SU-DHL-6 (cell line): ENCODE results near the gene SPOCK1.

Source experiments
- H2AFZ ChIP-seq: fragments of 200-600 bp; sonication (generic); 2 replicates; pipeline ENCODE4 v1.6.1; 2014; ENCODE audit warnings: low read depth, mild to moderate bottlenecking, moderate library complexity, mixed read lengths, antibody characterized with exemption, low read length; ENCODE audit not compliant: severe bottlenecking
- H3F3A ChIP-seq: fragments of 200-600 bp; shearing (Covaris generic); 2 replicates; pipeline ENCODE4 v1.6.0; 2016; ENCODE audit warnings: antibody characterized with exemption, mild to moderate bottlenecking; ENCODE audit not compliant: insufficient read depth
- H3K27ac ChIP-seq: fragments of 200-600 bp; sonication (generic); 2 replicates; pipeline ENCODE4 v1.5.1; 2016; ENCODE audit warnings: low read depth, mild to moderate bottlenecking, low read length, moderate library complexity, mixed read lengths
- H3K27me3 ChIP-seq: fragments of 200-600 bp; sonication (generic), shearing (Covaris generic); 2 replicates; pipeline ENCODE4 v1.6.0; 2014; ENCODE audit warnings: mild to moderate bottlenecking, low read length
- H3K36me3 ChIP-seq: fragments of 200-600 bp; sonication (generic); 2 replicates; pipeline ENCODE4 v1.6.1; 2014; ENCODE audit warnings: mild to moderate bottlenecking, low read length, mixed read lengths
- H3K4me2 ChIP-seq: fragments of 300-600, 200-600 bp; shearing (Covaris generic), sonication (generic); 2 replicates; pipeline ENCODE4 v1.6.0; 2014; ENCODE audit warnings: low read length, low read depth, mild to moderate bottlenecking; ENCODE audit not compliant: poor library complexity, severe bottlenecking
- H3K4me3 ChIP-seq: fragments of 200-600 bp; sonication (generic); 2 replicates; pipeline ENCODE4 v1.5.1; 2014; ENCODE audit warnings: antibody characterized with exemption, low read length, mild to moderate bottlenecking, mixed read lengths; ENCODE audit not compliant: insufficient read depth, poor library complexity, severe bottlenecking
- H3K79me2 ChIP-seq: fragments of 200-600 bp; sonication (generic); 2 replicates; pipeline ENCODE4 v1.6.1; 2014; ENCODE audit warnings: mild to moderate bottlenecking, low read length, moderate library complexity; ENCODE audit not compliant: insufficient read depth
- H3K9ac ChIP-seq: fragments of 200-600 bp; sonication (generic); 2 replicates; pipeline ENCODE4 v1.7.0; 2014; ENCODE audit warnings: mild to moderate bottlenecking, low read length
- H3K9me2 ChIP-seq: fragments of 200-600 bp; sonication (generic); replicated peaks from 2 replicates; pipeline ENCODE4 v1.6.1; 2014; ENCODE audit warnings: low read length; ENCODE audit not compliant: insufficient read depth
- H3K9me3 ChIP-seq: fragments of 200-600 bp; sonication (generic); 2 replicates; pipeline ENCODE4 v1.6.1; 2014; ENCODE audit warnings: low read length, mixed read lengths; ENCODE audit not compliant: insufficient read depth
- H4K20me1 ChIP-seq: fragments of 200-600 bp; sonication (generic); 2 replicates; pipeline ENCODE4 v1.6.1; 2014; ENCODE audit warnings: low read depth, mild to moderate bottlenecking, antibody characterized with exemption, low read length, moderate library complexity, mixed read lengths
- EZH2phosphoT487 ChIP-seq: fragments of 200-600 bp; sonication (generic), shearing (Covaris generic); conservative IDR thresholded peaks from 2 replicates; pipeline ENCODE4 v1.6.1; 2018; ENCODE audit warnings: mild to moderate bottlenecking, antibody characterized with exemption, low read length, moderate library complexity, mixed read lengths
- TF ChIP-seq, protein P1 (sequence below): fragments of 200-600 bp; sonication (generic); IDR thresholded peaks from one replicate; pipeline ENCODE4 v1.5.1; 2017; ENCODE audit warnings: antibody characterized with exemption, mild to moderate bottlenecking, low read length, moderate library complexity; ENCODE audit not compliant: insufficient read depth, poor library complexity, severe bottlenecking

Gene SPOCK1

DNA sequence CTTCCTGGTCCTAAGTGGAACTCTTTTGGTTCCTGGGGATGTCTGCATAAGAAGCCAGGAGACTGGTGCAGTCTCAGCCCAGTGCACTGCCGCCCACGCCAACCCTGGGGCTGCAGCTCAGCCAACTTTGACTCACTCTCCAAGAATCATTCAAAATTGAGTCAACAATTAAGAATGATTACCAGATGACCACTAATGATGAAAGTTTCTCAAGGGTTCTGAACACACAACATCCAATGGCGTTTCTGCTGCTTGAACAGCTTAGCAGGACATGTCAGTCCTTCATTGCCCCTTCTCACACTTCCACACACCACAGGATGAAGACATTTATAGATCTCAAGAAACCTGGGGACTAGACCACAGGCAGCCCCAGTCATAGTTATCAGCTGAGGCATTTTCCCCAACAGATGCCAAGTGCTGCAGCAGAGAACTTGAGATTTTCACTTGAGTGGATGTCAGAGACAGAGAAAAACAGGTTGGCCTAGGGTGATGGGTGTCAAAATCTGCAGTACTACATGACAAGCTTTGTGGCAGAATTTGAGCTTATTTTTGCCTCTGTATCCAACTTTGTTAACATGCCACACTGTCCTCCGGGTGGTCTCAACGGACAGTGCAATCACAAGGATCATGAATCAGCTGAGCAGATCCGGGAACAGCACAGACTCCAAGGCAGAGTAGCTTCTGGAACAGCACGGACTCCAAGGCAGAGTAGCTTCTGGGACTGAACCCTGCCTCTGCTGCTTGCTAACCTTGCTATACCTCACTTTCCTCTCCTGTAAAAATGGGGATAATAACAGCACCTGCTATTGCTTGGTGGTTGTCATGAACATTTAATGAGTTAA is 356.1 kb downstream of the SPOCK1 start:
- Histone ChIP-seq H3K36me3 (no peaks in the 10 kb centered on the region), H4K20me1 (no peaks in the 10 kb centered on the region), H3K79me2 (no peaks in the 10 kb centered on the region), H3K4me2 (no peak overlapping the region), H3K4me3 (no peak overlapping the region), H3K27me3 (no peaks in the 10 kb centered on the region), H3K27ac (no peak overlapping the region), H3K9ac (no peak overlapping the region), H3K9me2 (no peaks in the 10 kb centered on the region), H2AFZ (no peak overlapping the region), H3K9me3 (no peaks in the 10 kb centered on the region), H3F3A (no peaks in the 10 kb centered on the region)
- no peak for TF ChIP-seq EZH2phosphoT487
- TF ChIP-seq, protein P1, sequence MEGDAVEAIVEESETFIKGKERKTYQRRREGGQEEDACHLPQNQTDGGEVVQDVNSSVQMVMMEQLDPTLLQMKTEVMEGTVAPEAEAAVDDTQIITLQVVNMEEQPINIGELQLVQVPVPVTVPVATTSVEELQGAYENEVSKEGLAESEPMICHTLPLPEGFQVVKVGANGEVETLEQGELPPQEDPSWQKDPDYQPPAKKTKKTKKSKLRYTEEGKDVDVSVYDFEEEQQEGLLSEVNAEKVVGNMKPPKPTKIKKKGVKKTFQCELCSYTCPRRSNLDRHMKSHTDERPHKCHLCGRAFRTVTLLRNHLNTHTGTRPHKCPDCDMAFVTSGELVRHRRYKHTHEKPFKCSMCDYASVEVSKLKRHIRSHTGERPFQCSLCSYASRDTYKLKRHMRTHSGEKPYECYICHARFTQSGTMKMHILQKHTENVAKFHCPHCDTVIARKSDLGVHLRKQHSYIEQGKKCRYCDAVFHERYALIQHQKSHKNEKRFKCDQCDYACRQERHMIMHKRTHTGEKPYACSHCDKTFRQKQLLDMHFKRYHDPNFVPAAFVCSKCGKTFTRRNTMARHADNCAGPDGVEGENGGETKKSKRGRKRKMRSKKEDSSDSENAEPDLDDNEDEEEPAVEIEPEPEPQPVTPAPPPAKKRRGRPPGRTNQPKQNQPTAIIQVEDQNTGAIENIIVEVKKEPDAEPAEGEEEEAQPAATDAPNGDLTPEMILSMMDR, result no peak

DNA sequence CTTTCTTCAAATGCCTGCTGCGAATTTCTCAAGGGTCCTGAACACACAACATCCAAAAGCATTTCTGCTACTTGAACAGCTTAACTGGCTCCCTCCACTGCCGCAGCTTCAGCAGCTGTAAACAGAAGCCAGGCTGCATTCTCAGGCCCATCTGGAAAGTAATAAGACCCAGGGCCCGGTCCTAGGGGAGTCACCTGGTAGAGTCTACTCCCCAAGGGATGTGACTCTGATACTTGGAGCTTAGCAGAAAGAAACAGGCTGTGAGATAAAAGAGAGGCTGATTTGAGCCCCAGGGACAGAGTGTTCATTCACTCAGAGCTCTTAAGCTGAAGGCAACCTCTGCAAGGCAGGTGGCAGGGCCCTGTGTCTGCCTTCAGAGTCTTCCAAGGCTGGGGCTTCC is 356.8 kb downstream of the SPOCK1 start:
- H3K27ac ChIP-seq, result no peak overlapping the region
- H3K4me2 ChIP-seq, result no peak overlapping the region
- H3K36me3 ChIP-seq, result no peaks in the 10 kb centered on the region
- no peaks in the 10 kb centered on the region for H3K79me2 ChIP-seq
- H3F3A ChIP-seq, result no peaks in the 10 kb centered on the region
- no peaks in the 10 kb centered on the region for H3K9me2 ChIP-seq
- TF ChIP-seq, protein P1, result no peak
- no peak for TF ChIP-seq EZH2phosphoT487
- H3K27me3 ChIP-seq, result no peaks in the 10 kb centered on the region
- H3K9ac ChIP-seq, result no peak overlapping the region
- H3K4me3 ChIP-seq, result no peak overlapping the region
- no peak overlapping the region for H2AFZ ChIP-seq
- H3K9me3 ChIP-seq, result no peaks in the 10 kb centered on the region
- H4K20me1 ChIP-seq, result no peaks in the 10 kb centered on the region

DNA sequence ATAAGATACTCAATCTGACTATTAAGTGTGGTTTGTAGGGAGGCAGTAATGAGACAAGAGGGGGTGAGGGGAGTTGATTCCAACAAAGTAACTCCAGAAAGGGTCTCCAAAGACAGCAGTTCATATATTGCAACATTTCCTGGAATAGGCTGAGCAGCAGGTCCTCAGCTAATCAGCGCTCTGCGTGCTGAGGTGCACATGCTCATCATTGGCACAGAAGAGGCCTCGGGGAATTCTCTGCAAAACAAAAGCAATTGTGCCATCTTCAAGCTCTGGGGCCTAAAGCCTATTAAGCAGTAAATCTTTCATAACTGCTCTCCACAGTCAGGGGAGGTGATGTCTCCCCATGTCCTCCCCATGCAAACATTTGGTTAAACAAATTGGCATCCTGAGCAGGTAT is 357.3 kb downstream of the SPOCK1 start:
- Histone ChIP-seq H4K20me1 (no peaks in the 10 kb centered on the region), H3K9ac (no peak overlapping the region), H3K9me3 (no peaks in the 10 kb centered on the region), H3K79me2 (no peaks in the 10 kb centered on the region), H3K9me2 (no peaks in the 10 kb centered on the region), H3K4me2 (no peak overlapping the region), H3K27me3 (no peaks in the 10 kb centered on the region), H3K27ac (no peak overlapping the region), H2AFZ (no peak overlapping the region), H3K4me3 (no peak overlapping the region), H3K36me3 (no peaks in the 10 kb centered on the region), H3F3A (no peaks in the 10 kb centered on the region)
- TF ChIP-seq, protein P1, result no peak
- no peak for TF ChIP-seq EZH2phosphoT487
